HEK293 (cell line): ENCODE results near the gene C1GALT1C1L.

Experiments
- GLI2 ChIP-seq: fragments of 450-650 bp; formaldehyde crosslinking; IDR thresholded peaks from 2 replicates; pipeline ENCODE4; 2017; ENCODE audit warnings: missing biosample characterization, missing genetic modification characterization, low read depth, borderline replicate concordance
- HIC1 ChIP-seq: fragments of 450-650 bp; formaldehyde crosslinking; IDR thresholded peaks from 2 replicates; pipeline ENCODE4 v1.5.1; 2016; ENCODE audit warnings: missing biosample characterization, missing genetic modification characterization
- INSM2 ChIP-seq: fragments of 450-650 bp; formaldehyde crosslinking; IDR thresholded peaks from 2 replicates; pipeline ENCODE4 v1.5.1; 2016; ENCODE audit warnings: missing biosample characterization, missing genetic modification characterization
- MZF1 ChIP-seq: fragments of 450-650 bp; formaldehyde crosslinking; IDR thresholded peaks from 2 replicates; pipeline ENCODE4 v1.5.1; 2017; ENCODE audit warnings: missing biosample characterization, missing genetic modification characterization, borderline replicate concordance
- SP2 ChIP-seq: fragments of 450-650 bp; formaldehyde crosslinking; IDR thresholded peaks from 2 replicates; pipeline ENCODE4 v1.5.1; 2016; ENCODE audit warnings: missing biosample characterization, missing genetic modification characterization
- YY2 ChIP-seq: fragments of 450-650 bp; formaldehyde crosslinking; IDR thresholded peaks from 2 replicates; pipeline ENCODE4 v1.5.1; 2016; ENCODE audit warnings: missing biosample characterization, missing genetic modification characterization
- ZBTB17 ChIP-seq: fragments of 450-650 bp; formaldehyde crosslinking; IDR thresholded peaks from 2 replicates; pipeline ENCODE4 v1.5.1; 2016; ENCODE audit warnings: missing biosample characterization, missing genetic modification characterization
- ZBTB44 ChIP-seq: fragments of 450-650 bp; IDR thresholded peaks from 2 replicates; pipeline ENCODE4 v1.5.1; 2018; ENCODE audit warnings: missing biosample characterization, mild to moderate bottlenecking, missing genetic modification characterization
- ZBTB48 ChIP-seq: fragments of 450-650 bp; formaldehyde crosslinking; IDR thresholded peaks from 2 replicates; pipeline ENCODE4 v1.5.1; 2016; ENCODE audit warnings: missing biosample characterization, missing genetic modification characterization
- ZBTB49 ChIP-seq: fragments of 450-650 bp; formaldehyde crosslinking; IDR thresholded peaks from 2 replicates; pipeline ENCODE4 v1.5.1; 2016; ENCODE audit warnings: missing biosample characterization, missing genetic modification characterization, low read depth
- ZFP3 ChIP-seq: fragments of 450-650 bp; formaldehyde crosslinking; IDR thresholded peaks from 2 replicates; pipeline ENCODE4 v1.5.1; 2016; ENCODE audit warnings: low read depth, missing biosample characterization, missing genetic modification characterization
- ZNF10 ChIP-seq: fragments of 450-650 bp; formaldehyde crosslinking; IDR thresholded peaks from 2 replicates; pipeline ENCODE4 v1.5.1; 2017; ENCODE audit warnings: missing biosample characterization, missing genetic modification characterization
- ZNF133 ChIP-seq: fragments of 450-650 bp; formaldehyde crosslinking; IDR thresholded peaks from 2 replicates; pipeline ENCODE4 v1.5.1; 2016; ENCODE audit warnings: missing biosample characterization, missing genetic modification characterization
- ZNF280C ChIP-seq: fragments of 450-650 bp; formaldehyde crosslinking; IDR thresholded peaks from 2 replicates; pipeline ENCODE4 v1.5.1; 2016; ENCODE audit warnings: missing biosample characterization, missing genetic modification characterization
- ZNF292 ChIP-seq: fragments of 450-650 bp; formaldehyde crosslinking; IDR thresholded peaks from 2 replicates; pipeline ENCODE4 v1.5.1; 2016; ENCODE audit warnings: low read depth, missing biosample characterization, missing genetic modification characterization, borderline replicate concordance
- ZNF324 ChIP-seq: fragments of 450-650 bp; formaldehyde crosslinking; IDR thresholded peaks from 2 replicates; pipeline ENCODE4 v1.5.1; 2016; ENCODE audit warnings: missing biosample characterization, missing genetic modification characterization
- ZNF341 ChIP-seq: fragments of 450-650 bp; formaldehyde crosslinking; IDR thresholded peaks from 2 replicates; pipeline ENCODE4; 2016; ENCODE audit warnings: low read depth, missing biosample characterization, missing genetic modification characterization
- ZNF404 ChIP-seq: fragments of 450-650 bp; formaldehyde crosslinking; IDR thresholded peaks from 2 replicates; pipeline ENCODE4 v1.5.1; 2017; ENCODE audit warnings: missing biosample characterization, missing genetic modification characterization
- ZNF473 ChIP-seq: fragments of 450-650 bp; formaldehyde crosslinking; IDR thresholded peaks from 2 replicates; pipeline ENCODE4 v1.5.1; 2017; ENCODE audit warnings: missing biosample characterization, missing genetic modification characterization
- ZNF501 ChIP-seq: fragments of 450-650 bp; formaldehyde crosslinking; IDR thresholded peaks from 2 replicates; pipeline ENCODE4 v1.5.1; 2016; ENCODE audit warnings: missing biosample characterization, missing genetic modification characterization
- ZNF513 ChIP-seq: fragments of 450-650 bp; IDR thresholded peaks from 2 replicates; pipeline ENCODE4 v1.5.1; 2018; ENCODE audit warnings: missing biosample characterization, missing genetic modification characterization
- ZNF514 ChIP-seq: fragments of 450-650 bp; formaldehyde crosslinking; IDR thresholded peaks from 2 replicates; pipeline ENCODE4 v1.5.1; 2016; ENCODE audit warnings: missing biosample characterization, missing genetic modification characterization
- ZNF561 ChIP-seq: fragments of 450-650 bp; IDR thresholded peaks from 2 replicates; pipeline ENCODE4 v1.5.1; 2018; ENCODE audit warnings: missing biosample characterization, missing genetic modification characterization, borderline replicate concordance
- ZNF580 ChIP-seq: fragments of 450-650 bp; formaldehyde crosslinking; IDR thresholded peaks from 2 replicates; pipeline ENCODE4 v1.5.1; 2016; ENCODE audit warnings: missing biosample characterization, missing genetic modification characterization
- ZNF596 ChIP-seq: fragments of 450-650 bp; IDR thresholded peaks from 2 replicates; pipeline ENCODE4 v1.5.0; 2018; ENCODE audit warnings: missing biosample characterization, mild to moderate bottlenecking, missing genetic modification characterization, moderate library complexity
- ZNF660 ChIP-seq: fragments of 450-650 bp; IDR thresholded peaks from 2 replicates; pipeline ENCODE4 v1.5.1; 2018; ENCODE audit warnings: missing biosample characterization, mild to moderate bottlenecking, missing genetic modification characterization
- ZNF701 ChIP-seq: fragments of 450-650 bp; formaldehyde crosslinking; IDR thresholded peaks from 2 replicates; pipeline ENCODE4 v1.5.1; 2016; ENCODE audit warnings: missing biosample characterization, missing genetic modification characterization
- ZNF785 ChIP-seq: fragments of 450-650 bp; formaldehyde crosslinking; IDR thresholded peaks from 2 replicates; pipeline ENCODE4 v1.5.1; 2016; ENCODE audit warnings: missing biosample characterization, missing genetic modification characterization
- ZNF792 ChIP-seq: fragments of 450-650 bp; formaldehyde crosslinking; IDR thresholded peaks from 2 replicates; pipeline ENCODE4 v1.5.1; 2016; ENCODE audit warnings: missing biosample characterization, missing genetic modification characterization

C1GALT1C1L gene

GRCh38 chr2:43634604-43635306 lies 41.5 kb downstream of the C1GALT1C1L start (continued):
- TF ChIP-seq ZBTB17 (tag by site-specific recombination) (peak; percentile 74), ZNF341 (tag by site-specific recombination) (peak; percentile 41), ZNF324 (tag by site-specific recombination) (no peak), ZNF596 (tag by site-specific recombination) (no peak), ZNF514 (tag by site-specific recombination) (no peak), ZFP3 (no peak), ZNF404 (no peak), ZNF785 (no peak), ZBTB48 (tag by site-specific recombination) (no peak), ZNF513 (0 out of 2 replicates have a peak, but pooled peaks have one; percentile 14), ZBTB44 (tag by site-specific recombination) (peak; percentile 63), ZNF292 (no peak), MZF1 (no peak), ZNF280C (tag by site-specific recombination) (no peak), YY2 (tag by site-specific recombination) (no peak), ZNF10 (tag by site-specific recombination) (no peak), SP2 (tag by site-specific recombination) (no peak), ZNF580 (tag by site-specific recombination) (no peak), ZNF792 (no peak), ZNF660 (tag by site-specific recombination) (no peak), ZNF133 (no peak), ZBTB49 (tag by site-specific recombination) (0 out of 2 replicates have a peak, but pooled peaks have one; percentile 58), INSM2 (tag by site-specific recombination) (peak; percentile 91), ZNF473 (tag by site-specific recombination) (no peak), ZNF561 (tag by site-specific recombination) (0 out of 2 replicates have a peak, but pooled peaks have one; percentile 35), GLI2 (peak; percentile 77; the same call in 1 of the 2 replicates), ZNF501 (tag by site-specific recombination) (no peak), HIC1 (tag by site-specific recombination) (no peak), ZNF701 (tag by site-specific recombination) (no peak)
